Peyer's patch (tissue), 4 donors: ENCODE results near the gene NCDN. TPM values are rescaled to one million over a fixed set of nuclear protein-coding genes. Genes with fewer than 3 reads are reported as not detected.

Source experiments
- DNase-seq, 3 donors: peaks; one replicate each; pipeline ENCODE4 v3.0.0-alpha.2; 2017 to 2019
- H3K27ac ChIP-seq, 4 donors: fragments of 200-600 bp; sonication (generic); one replicate each; pipeline ENCODE4 v1.5.1; 2016 to 2019
- H3K27me3 ChIP-seq, 2 donors: fragments of 200-600 bp; sonication (generic); one replicate each; pipeline ENCODE4 v1.5.1; 2019
- H3K36me3 ChIP-seq, 3 donors: fragments of 200-600 bp; sonication (generic); one replicate each; pipeline ENCODE4 v1.5.1; 2016 to 2019
- H3K4me1 ChIP-seq, 4 donors: fragments of 200-600 bp; sonication (generic); one replicate each; pipeline ENCODE4 v1.5.1; 2016 to 2019
- H3K4me3 ChIP-seq, 4 donors: fragments of 200-600 bp; sonication (generic); 1 replicate in 3 of 4; 2 replicates in 1 of 4; pipeline ENCODE4 v1.5.1; 2016 to 2019; ENCODE audit warnings: mild to moderate bottlenecking in 1 of 4
- H3K9me3 ChIP-seq, 4 donors: fragments of 200-600 bp; sonication (generic); one replicate each; pipeline ENCODE4 v1.5.1; 2016 to 2019; ENCODE audit warnings: mild to moderate bottlenecking in 1 of 4
- CTCF ChIP-seq, 6 experiments: fragments of 450-650 bp in 4 of 6; fragments of 200-600 bp in 2 of 6; sonication (generic) in 1 of 6; IDR thresholded peaks; one replicate each; pipeline ENCODE4 v1.5.1; 2017 to 2019; ENCODE audit warnings: antibody characterized with exemption in 6 of 6, mild to moderate bottlenecking in 3 of 6, moderate library complexity in 1 of 6
- POLR2A ChIP-seq, 2 donors: fragments of 450-650 bp; IDR thresholded peaks; one replicate each; pipeline ENCODE4 v1.5.1; 2017; ENCODE audit warnings: antibody characterized with exemption in 2 of 2, mild to moderate bottlenecking in 2 of 2, moderate library complexity in 2 of 2
- total RNA-seq, 4 donors: library from RNA; depleted of rRNA; stranded (reverse); fragments of >200 nt; gene quantifications; one replicate each; pipeline ENCODE4 v1.1.0, GENCODE V29; 2016

Gene NCDN
- total RNA-seq, 4 donors from 2014 or later: 6.3 to 15.3 (median 13.2) TPM

- Histone ChIP-seq H3K9me3 (no peaks in the 10 kb centered on the region), H3K4me3 (no peak overlapping the region), H3K27ac (no peak overlapping the region), H3K27me3 (no peaks in the 10 kb centered on the region), H3K36me3 (no peaks in the 10 kb centered on the region), H3K4me1 (no peaks in the 10 kb centered on the region)
- TF ChIP-seq CTCF (IDR thresholded peaks at IDR 0.05) (no peak), POLR2A (IDR thresholded peaks at IDR 0.05) (no peak)
- DNase-seq: no peak
These were observed 29.2 kb downstream of the NCDN start for GRCh38 chr1:35586808-35587207.

- Histone ChIP-seq H3K4me3 (no peak overlapping the region), H3K27ac (no peak overlapping the region), H3K9me3 (no peaks in the 10 kb centered on the region), H3K27me3 (no peaks in the 10 kb centered on the region), H3K36me3 (no peaks in the 10 kb centered on the region), H3K4me1 (no peaks in the 10 kb centered on the region)
- no peak for DNase-seq
- TF ChIP-seq CTCF (IDR thresholded peaks at IDR 0.05) (no peak), POLR2A (IDR thresholded peaks at IDR 0.05) (no peak)
These were observed 30.1 kb downstream of the NCDN start for GRCh38 chr1:35587736-35588135.

- no peaks in the 10 kb centered on the region for H3K9me3 ChIP-seq
- no peak for DNase-seq
- H3K27ac ChIP-seq: no peak overlapping the region
- H3K36me3 ChIP-seq: no peaks in the 10 kb centered on the region
- H3K4me3 ChIP-seq: no peak overlapping the region
- TF ChIP-seq POLR2A (IDR thresholded peaks at IDR 0.05) (no peak), CTCF (IDR thresholded peaks at IDR 0.05) (no peak)
- H3K4me1 ChIP-seq: no peaks in the 10 kb centered on the region
- H3K27me3 ChIP-seq: no peaks in the 10 kb centered on the region
These were observed 30.8 kb downstream of the NCDN start for GRCh38 chr1:35588197-35588910.

- Histone ChIP-seq H3K27ac (no peak overlapping the region), H3K36me3 (no peaks in the 10 kb centered on the region), H3K4me1 (no peaks in the 10 kb centered on the region), H3K27me3 (no peaks in the 10 kb centered on the region), H3K9me3 (no peaks in the 10 kb centered on the region), H3K4me3 (no peak overlapping the region)
- no peak for TF ChIP-seq POLR2A (IDR thresholded peaks at IDR 0.05)
- no peak for TF ChIP-seq CTCF (IDR thresholded peaks at IDR 0.05)
- no peak for DNase-seq
These were observed 32.2 kb downstream of the NCDN start for GRCh38 chr1:35589516-35590427.

- no peak for DNase-seq
- no peaks in the 10 kb centered on the region for H3K9me3 ChIP-seq
- no peaks in the 10 kb centered on the region for H3K4me1 ChIP-seq
- TF ChIP-seq CTCF (IDR thresholded peaks at IDR 0.05): no peak
- no peak overlapping the region for H3K4me3 ChIP-seq
- no peaks in the 10 kb centered on the region for H3K36me3 ChIP-seq
- no peaks in the 10 kb centered on the region for H3K27me3 ChIP-seq
- no peak overlapping the region for H3K27ac ChIP-seq
These were observed 33.0 kb downstream of the NCDN start for GRCh38 chr1:35590476-35591040.
